Left hindlimb (tissue), 1 donor: ENCODE measurements around the gene ABCD3.
"Not testable (repeated sequence)": the region's sequence is repeated elsewhere in the genome, so short reads cannot be mapped to it uniquely, and the experiment has no call there.

Experiments
- DNase-seq: peaks from one replicate; pipeline ENCODE4 v3.0.0-alpha.2; 2018

The ABCD3 gene

GRCh38 chr1:94552071-94552586, 133.9 kb downstream of the ABCD3 start:
- no peak for DNase-seq

DNA sequence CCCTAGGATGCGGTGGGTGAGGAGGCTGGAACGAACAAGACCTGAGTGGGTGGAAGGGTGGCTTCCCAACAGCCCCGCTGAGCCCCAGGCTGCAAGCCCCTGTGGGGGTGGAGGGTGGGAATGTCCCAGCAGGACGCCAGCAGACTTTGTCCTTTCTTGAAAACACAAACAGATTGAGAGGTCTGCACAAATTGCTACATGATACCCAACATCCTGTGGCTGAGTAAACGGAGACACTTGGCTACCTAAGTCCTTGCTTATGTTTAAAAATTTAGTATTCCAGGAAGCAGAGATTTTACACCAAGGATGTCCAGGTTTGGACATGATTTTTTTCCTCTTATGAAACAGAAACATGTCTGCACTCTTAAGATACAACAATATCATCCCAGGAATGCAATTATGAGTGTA, 135.1 kb downstream of the ABCD3 start:
- DNase-seq, result no peak

DNA sequence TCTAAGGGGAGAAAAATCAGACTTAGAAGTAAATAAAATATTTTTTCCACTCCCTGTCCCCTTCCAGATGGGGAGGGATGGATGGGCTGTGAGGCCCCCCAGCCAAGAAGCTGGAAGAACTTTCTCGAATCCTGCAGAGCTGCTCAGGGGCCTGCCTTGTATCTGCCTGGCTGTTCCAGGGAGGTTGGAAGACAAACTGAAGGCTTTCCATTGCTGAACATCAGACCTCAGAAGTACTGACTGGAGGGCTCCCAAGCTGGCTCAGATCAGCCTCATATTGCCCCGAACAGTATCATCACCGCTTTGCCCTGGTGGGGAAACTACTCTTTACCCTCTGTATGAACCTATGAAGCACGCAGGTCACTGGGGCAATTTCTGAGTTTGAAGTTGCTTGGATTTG, 135.7 kb downstream of the ABCD3 start:
- no peak for DNase-seq

GRCh38 chr1:94554580-94554979, 136.4 kb downstream of the ABCD3 start:
- no peak for DNase-seq

- DNase-seq, result no peak
Observed at GRCh38 chr1:94555091-94555490, 136.9 kb downstream of the ABCD3 start.

GRCh38 chr1:94559921-94560320, 141.7 kb downstream of the ABCD3 start:
- no peak for DNase-seq

- no peak for DNase-seq
Observed at GRCh38 chr1:94560333-94560732, 142.1 kb downstream of the ABCD3 start.

DNA sequence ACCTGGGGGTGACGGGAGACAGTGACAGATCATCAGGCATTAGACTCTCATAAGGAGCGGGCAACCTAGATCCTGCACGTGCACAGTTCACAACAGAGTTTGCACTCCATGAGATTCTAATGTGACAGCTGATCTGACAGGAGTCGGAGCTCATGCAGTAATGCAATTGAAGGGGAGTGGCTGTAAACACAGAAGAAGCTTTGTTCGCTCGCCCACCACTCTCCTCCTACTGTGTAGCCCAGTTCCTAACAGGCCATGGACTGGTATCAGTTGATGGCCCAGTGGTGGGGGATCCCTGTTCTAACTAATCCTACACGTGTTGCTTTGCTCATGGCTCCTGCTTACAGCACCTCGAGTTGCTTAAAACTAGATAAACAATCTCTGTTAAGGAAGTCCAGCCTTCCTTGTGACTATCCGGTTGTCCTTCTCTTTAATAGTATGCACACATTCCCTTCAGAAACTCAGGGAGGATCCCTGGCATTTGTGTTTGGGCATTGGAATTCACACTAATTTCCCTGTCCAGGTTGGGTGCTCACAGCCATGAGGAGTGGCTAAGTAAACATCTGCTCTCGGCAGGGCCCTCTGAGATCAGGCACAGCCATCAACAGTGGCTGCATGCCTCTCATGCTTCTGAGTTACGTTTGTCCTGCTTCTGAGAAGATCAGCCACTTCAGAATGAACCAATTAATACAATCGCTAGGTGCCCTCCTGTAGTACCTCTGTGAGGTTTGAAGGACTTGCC, 144.5 kb downstream of the ABCD3 start:
- DNase-seq, result no peak

DNA sequence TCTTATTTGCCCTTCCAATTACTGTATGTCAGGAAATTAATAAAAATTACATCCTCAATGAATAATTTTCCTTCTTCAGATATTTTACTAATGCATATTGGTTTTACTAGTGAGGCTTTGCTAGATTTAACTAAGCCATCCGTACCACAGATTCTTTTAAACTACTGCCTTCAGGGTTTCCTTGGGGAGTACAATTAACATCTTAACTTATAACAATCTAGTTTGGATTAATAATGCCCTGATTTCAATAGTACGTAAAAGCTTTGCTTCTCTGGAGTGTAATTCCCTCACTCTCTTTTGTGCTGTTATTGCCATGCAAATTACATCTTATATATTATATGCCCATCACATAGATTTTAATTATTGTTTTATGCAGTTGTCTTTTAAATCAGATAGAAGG, 147.7 kb downstream of the ABCD3 start:
- no peak for DNase-seq

GRCh38 chr1:94566436-94566835, 148.2 kb downstream of the ABCD3 start:
- DNase-seq, result not testable (repeated sequence)

GRCh38 chr1:94567975-94568607, 149.9 kb downstream of the ABCD3 start:
- DNase-seq, result not testable (repeated sequence)
